Testis (tissue), 2 donors: Measurements from ENCODE around the gene SUN1.

ENCODE experiments used
- CTCF ChIP-seq, 3 experiments: fragments of 450-650 bp in 2 of 3; fragments of 200-600 bp in 1 of 3; sonication (generic) in 1 of 3; IDR thresholded peaks; one replicate each; pipeline ENCODE4 v1.5.1; 2016 to 2019; ENCODE audit warnings: antibody characterized with exemption in 3 of 3, mild to moderate bottlenecking in 2 of 3, moderate library complexity in 1 of 3
- POLR2A ChIP-seq: fragments of 450-650 bp; IDR thresholded peaks from one replicate; pipeline ENCODE4 v1.6.1; 2017; ENCODE audit warnings: antibody characterized with exemption, mild to moderate bottlenecking, moderate library complexity

GRCh38 chr7:782718-783449 lies 49.4 kb upstream of the SUN1 start:
- TF ChIP-seq POLR2A (no peak), CTCF (IDR thresholded peaks at IDR 0.05) (no peak)
